Common myeloid progenitor, CD34-positive (primary cell): Measurements from ENCODE around the gene APOA4.

Source experiments
- CTCF ChIA-PET: fragments of 350-600 bp; sonication (Branson Sonifier 250); formaldehyde crosslinking; loops from one replicate; lab custom pipeline; 2021; ENCODE audit warnings: antibody characterized with exemption; lab: Charles Lee
- POLR2A ChIA-PET: fragments of 350-600 bp; sonication (Branson Sonifier 250); formaldehyde crosslinking; loops from one replicate; lab custom pipeline; 2021; ENCODE audit warnings: antibody characterized with exemption; lab: Charles Lee
- DNase-seq, 3 donors: peaks; one replicate each; pipeline versions ENCODE4 v3.0.0 to v3.0.0-alpha.2; 2013
- H3K27ac ChIP-seq, 2 experiments: 1 replicate in 1 of 2; 2 replicates in 1 of 2; pipeline ENCODE4 v1.7.0; 2013; ENCODE audit warnings: inconsistent platforms in 2 of 2, low read length in 2 of 2, mild to moderate bottlenecking in 2 of 2, low read depth in 1 of 2, moderate library complexity in 1 of 2; ENCODE audit not compliant: severe bottlenecking in 2 of 2, insufficient read depth in 1 of 2, poor library complexity in 1 of 2
- H3K27me3 ChIP-seq, 5 experiments: replicated peaks in 2 of 5; 1 replicate in 3 of 5; 2 replicates in 2 of 5; pipeline versions ENCODE4 v1.6.1 to v1.7.0; 2013; ENCODE audit warnings: low read length in 4 of 5, mild to moderate bottlenecking in 2 of 5, moderate library complexity in 2 of 5, inconsistent platforms in 1 of 5; ENCODE audit not compliant: insufficient read depth in 5 of 5, control insufficient read depth in 4 of 5
- H3K36me3 ChIP-seq, 4 experiments: 1 replicate in 2 of 4; 2 replicates in 2 of 4; pipeline versions ENCODE4 v1.6.1 to v1.7.0; 2013; ENCODE audit warnings: low read length in 3 of 4, control low read depth in 1 of 4, mild to moderate bottlenecking in 1 of 4; ENCODE audit not compliant: control insufficient read depth in 4 of 4, insufficient read depth in 4 of 4
- H3K4me1 ChIP-seq, 4 experiments: 1 replicate in 3 of 4; 2 replicates in 1 of 4; pipeline versions ENCODE4 v1.6.1 to v1.7.1; 2013; ENCODE audit warnings: low read length in 3 of 4, mild to moderate bottlenecking in 3 of 4, control low read depth in 1 of 4, inconsistent platforms in 1 of 4, moderate library complexity in 1 of 4; ENCODE audit not compliant: control insufficient read depth in 4 of 4, insufficient read depth in 4 of 4; ENCODE audit errors: control extremely low read depth in 1 of 4
- H3K4me3 ChIP-seq, 7 experiments: 1 replicate in 4 of 7; 2 replicates in 3 of 7; pipeline versions ENCODE4 v1.5.1 to v1.7.0; 2013; ENCODE audit warnings: mild to moderate bottlenecking in 7 of 7, low read length in 6 of 7, moderate library complexity in 6 of 7, inconsistent platforms in 2 of 7, low read depth in 2 of 7, control low read depth in 1 of 7; ENCODE audit not compliant: insufficient read depth in 4 of 7, control insufficient read depth in 1 of 7; ENCODE audit errors: extremely low read depth in 1 of 7
- H3K9me3 ChIP-seq, 5 experiments: 1 replicate in 4 of 5; 2 replicates in 1 of 5; pipeline versions ENCODE4 v1.6.1 to v1.7.1; 2013; ENCODE audit warnings: low read length in 4 of 5, mild to moderate bottlenecking in 2 of 5, inconsistent platforms in 1 of 5, low read depth in 1 of 5, moderate library complexity in 1 of 5; ENCODE audit not compliant: control insufficient read depth in 4 of 5, insufficient read depth in 2 of 5; ENCODE audit errors: control extremely low read depth in 1 of 5
- WGBS: methylation state at CpG from one replicate; pipeline ENCODE4 v1.1.5; 2013; ENCODE audit not compliant: insufficient coverage; 5-methylcytosine and 5-hydroxymethylcytosine counted together

The APOA4 gene

GRCh38 chr11:116798368-116798767, 24.7 kb downstream of the APOA4 start:
- Histone ChIP-seq H3K27ac (no peak overlapping the region), H3K36me3 (no peaks in the 10 kb centered on the region), H3K9me3 (no peaks in the 10 kb centered on the region), H3K4me1 (no peaks in the 10 kb centered on the region), H3K4me3 (no peak overlapping the region), H3K27me3 (no peaks in the 10 kb centered on the region)
- ChIA-PET POLR2A (no interaction called here), CTCF (interaction anchor here (1.5 to 1.8 kb wide), 2 partner anchors 8 to 35 kb away, joined by 6 to 7 read pairs; partner anchors contain the start of gene APOA5)
- 98% methylated on average over 5 of the region's 5 CpGs for WGBS
- DNase-seq, result no peak

GRCh38 chr11:116797816-116798215, 25.3 kb downstream of the APOA4 start:
- H3K27ac ChIP-seq, result no peak overlapping the region
- no peak overlapping the region for H3K4me3 ChIP-seq
- H3K4me1 ChIP-seq, result no peaks in the 10 kb centered on the region
- CTCF ChIA-PET, result no interaction called here
- no peak for DNase-seq
- POLR2A ChIA-PET, result no interaction called here
- H3K36me3 ChIP-seq, result no peaks in the 10 kb centered on the region
- H3K27me3 ChIP-seq, result no peaks in the 10 kb centered on the region
- 100% methylated on average over 1 of the region's 5 CpGs for WGBS
- no peaks in the 10 kb centered on the region for H3K9me3 ChIP-seq

- no CpG with 5 or more reads among the region's 1 CpG for WGBS
- no peak overlapping the region for H3K4me3 ChIP-seq
- ChIA-PET POLR2A (no interaction called here), CTCF (interaction anchor here (1.1 to 1.3 kb wide), 2 partner anchors 39 to 309 kb away, joined by 3 to 4 read pairs; no protein-coding TSS in a partner anchor)
- no peaks in the 10 kb centered on the region for H3K9me3 ChIP-seq
- peaks cover 0 to 4% (median 2%) of the 10 kb centered on the region in 4 experiments for H3K4me1 ChIP-seq
- H3K27me3 ChIP-seq, result no peaks in the 10 kb centered on the region
- no peak overlapping the region for H3K27ac ChIP-seq
- no peaks in the 10 kb centered on the region for H3K36me3 ChIP-seq
- DNase-seq, result no peak
These were observed 26.6 kb downstream of the APOA4 start for GRCh38 chr11:116796548-116796947.

- peaks cover 0 to under 1% (median 0%) of the 10 kb centered on the region in 5 experiments for H3K27me3 ChIP-seq
- CTCF ChIA-PET, result interaction anchor here (9.0 to 9.8 kb wide), 2 partner anchors 40 to 313 kb away, joined by 109 to 134 read pairs; partner anchors contain the start of gene APOA1
- 89% methylated on average over 1 of the region's 2 CpGs for WGBS
- H3K4me1 ChIP-seq, result peaks cover 0 to 11% (median 6%) of the 10 kb centered on the region in 4 experiments
- no peak overlapping the region for H3K27ac ChIP-seq
- DNase-seq, result no peak
- H3K4me3 ChIP-seq, result no peak overlapping the region
- H3K9me3 ChIP-seq, result no peaks in the 10 kb centered on the region
- H3K36me3 ChIP-seq, result no peaks in the 10 kb centered on the region
- POLR2A ChIA-PET, result no interaction called here
These were observed 28.3 kb downstream of the APOA4 start for GRCh38 chr11:116794851-116795250.

GRCh38 chr11:116793772-116794097, 29.4 kb downstream of the APOA4 start:
- CTCF ChIA-PET, result interaction anchor here (0.5 to 9.8 kb wide), 10 partner anchors 11 to 433 kb away, joined by 3 to 134 read pairs (median 4); partner anchors contain the start of gene APOA1
- DNase-seq, result no peak
- Histone ChIP-seq H3K4me1 (peaks cover 0 to 11% (median 6%) of the 10 kb centered on the region in 4 experiments), H3K36me3 (no peaks in the 10 kb centered on the region), H3K27ac (no peak overlapping the region), H3K4me3 (no peak overlapping the region), H3K9me3 (no peaks in the 10 kb centered on the region), H3K27me3 (peaks cover 0 to 2% (median 0%) of the 10 kb centered on the region in 5 experiments)
- POLR2A ChIA-PET, result no interaction called here
- WGBS, result 100% methylated on average over 1 of the region's 1 CpG

- H3K27ac ChIP-seq, result no peak overlapping the region
- no peak overlapping the region for H3K4me3 ChIP-seq
- 76% methylated on average over 4 of the region's 8 CpGs for WGBS
- peaks cover 0 to 15% (median 12%) of the 10 kb centered on the region in 4 experiments for H3K4me1 ChIP-seq
- POLR2A ChIA-PET, result no interaction called here
- no peaks in the 10 kb centered on the region for H3K9me3 ChIP-seq
- CTCF ChIA-PET, result interaction anchor here (0.5 to 9.8 kb wide), 13 partner anchors 11 to 434 kb away, joined by 3 to 134 read pairs (median 4); partner anchors contain the start of gene APOA1
- DNase-seq, result no peak
- no peaks in the 10 kb centered on the region for H3K36me3 ChIP-seq
- peaks cover 0 to 2% (median 0%) of the 10 kb centered on the region in 5 experiments for H3K27me3 ChIP-seq
These were observed 30.0 kb downstream of the APOA4 start for GRCh38 chr11:116792869-116793771.
